Sigmoid colon (tissue), 4 donors: ENCODE data around the gene FAM3C.

Source experiments
- EP300 ChIP-seq, 4 donors: sonication (generic); formaldehyde crosslinking; IDR thresholded peaks; one replicate each; pipeline ENCODE4 v1.6.1; 2017; ENCODE audit warnings: antibody characterized with exemption in 4 of 4
- POLR2A ChIP-seq, 2 donors: fragments of 450-650 bp; IDR thresholded peaks; one replicate each; pipeline ENCODE4 v1.6.1; 2016; ENCODE audit warnings: antibody characterized with exemption in 2 of 2, mild to moderate bottlenecking in 2 of 2, moderate library complexity in 2 of 2

DNA sequence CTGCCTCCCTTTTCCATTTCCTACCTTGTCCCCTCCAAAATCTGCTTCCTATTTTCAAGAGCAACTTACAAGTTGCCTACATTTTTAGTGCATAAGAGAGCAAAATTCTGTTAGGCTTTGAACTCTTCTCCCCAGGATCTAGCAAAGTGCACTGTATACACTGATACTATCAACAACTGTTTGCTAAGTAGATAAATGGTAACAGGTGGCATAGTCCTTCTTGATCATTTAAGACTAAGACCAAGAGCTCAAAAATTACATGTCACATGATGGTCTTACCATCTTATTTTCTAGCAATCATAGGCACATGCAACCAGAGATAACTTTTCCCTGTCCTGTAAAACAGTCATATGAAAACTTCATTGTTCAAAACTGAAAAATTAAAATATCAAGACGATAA, 16.2 kb downstream of the FAM3C start:
- TF ChIP-seq POLR2A (IDR thresholded peaks at IDR 0.05), result no peak
- TF ChIP-seq EP300 (IDR thresholded peaks at IDR 0.05), result no peak
